Epithelial cell of proximal tubule (primary cell): ENCODE data around the gene P3H3. TPM values are rescaled to one million over a fixed set of nuclear protein-coding genes. Genes with fewer than 3 reads are reported as not detected.

ENCODE experiments used
- DNase-seq: peaks from one replicate; pipeline ENCODE4 v3.0.0-alpha.2; 2011; ENCODE audit warnings: low read depth
- H3K4me3 ChIP-seq: 2 replicates; pipeline ENCODE4 v1.5.1; 2011; ENCODE audit warnings: low read depth, mild to moderate bottlenecking, low read length
- CTCF ChIP-seq: conservative IDR thresholded peaks from 2 replicates; pipeline ENCODE4 v1.5.1; 2012; ENCODE audit warnings: low read depth, mild to moderate bottlenecking, low read length
- total RNA-seq: library from RNA; depleted of rRNA; stranded (reverse); fragments of >200 nt; gene quantifications from 2 replicates; pipeline ENCODE4 v1.2.3, GENCODE V29; 2015

Gene P3H3
- total RNA-seq, 1 donor from 2014 or later: 30.4 TPM

GRCh38 chr12:6783828-6784227 is 44.4 kb upstream of the P3H3 start:
- DNase-seq: no peak
- no peak overlapping the region for H3K4me3 ChIP-seq
- TF ChIP-seq CTCF: no peak

- H3K4me3 ChIP-seq: no peak overlapping the region
- no peak for DNase-seq
- no peak for TF ChIP-seq CTCF
These were observed 43.9 kb upstream of the P3H3 start for GRCh38 chr12:6784296-6784695.

GRCh38 chr12:6784761-6785160 is 43.4 kb upstream of the P3H3 start:
- no peak for DNase-seq
- no peak overlapping the region for H3K4me3 ChIP-seq
- no peak for TF ChIP-seq CTCF

GRCh38 chr12:6786416-6787094 is 41.7 kb upstream of the P3H3 start:
- no peak overlapping the region for H3K4me3 ChIP-seq
- no peak for TF ChIP-seq CTCF
- no peak for DNase-seq

- H3K4me3 ChIP-seq: no peak overlapping the region
- DNase-seq: no peak
- TF ChIP-seq CTCF: no peak
These were observed 40.9 kb upstream of the P3H3 start for GRCh38 chr12:6787309-6787708.

- DNase-seq: no peak
- H3K4me3 ChIP-seq: no peak within 1 kb of the TSS
- no peak for TF ChIP-seq CTCF
These were observed 39.0 kb upstream of the P3H3 start, which contains the start of gene CD4 for GRCh38 chr12:6788972-6789924. CD4 (plus strand) TSS chr12:6789528; CDS start chr12:6800139, 10,611 bp downstream.
